GM21360 (cell line): ENCODE data around the gene CCDC88C.

Experiments used
- ATAC-seq: cut with Tn5 transposase; IDR thresholded peaks from one replicate; pipeline ENCODE4 v1.9.1; 2021; ENCODE audit warnings: mild to moderate bottlenecking, moderate library complexity; ENCODE audit not compliant: unreplicated experiment

Gene CCDC88C

DNA sequence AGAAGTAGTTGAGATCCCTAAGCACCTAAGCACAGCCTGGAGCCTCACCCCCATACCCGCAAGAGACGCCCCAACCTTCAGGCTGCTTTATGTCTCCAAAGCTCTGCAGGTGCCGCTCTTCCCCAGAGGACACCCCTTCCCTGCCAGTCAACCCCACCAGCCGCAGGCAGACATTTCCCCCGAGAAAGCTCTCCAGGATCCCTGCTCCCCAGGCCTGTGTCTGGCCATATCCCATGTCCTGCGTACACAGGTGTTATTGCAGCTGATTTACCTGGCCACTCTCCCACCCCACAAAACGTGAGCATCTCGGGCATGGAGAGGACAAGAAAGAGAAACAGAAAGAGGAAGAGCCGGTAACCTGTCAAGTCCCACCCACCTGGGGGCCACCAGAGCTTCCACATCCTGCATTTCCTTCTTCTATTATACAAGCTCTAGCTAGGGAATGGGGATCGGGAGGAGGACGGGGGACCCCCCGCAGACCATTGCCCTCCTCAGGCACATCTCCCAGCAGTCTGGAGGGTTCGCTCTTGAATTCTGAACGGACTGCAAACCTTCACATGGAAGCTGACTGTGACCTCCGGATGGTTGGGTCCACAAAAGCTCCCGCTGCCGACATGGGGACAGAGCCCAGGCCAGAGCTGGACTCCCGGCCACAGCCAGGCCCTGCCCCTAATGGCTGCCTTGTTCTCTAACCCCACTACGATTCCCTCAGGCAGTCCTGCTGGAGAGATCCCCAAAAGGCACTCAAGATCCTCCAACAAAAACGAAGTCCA, 17.6 kb downstream of the CCDC88C start:
- ATAC-seq = no peak

DNA sequence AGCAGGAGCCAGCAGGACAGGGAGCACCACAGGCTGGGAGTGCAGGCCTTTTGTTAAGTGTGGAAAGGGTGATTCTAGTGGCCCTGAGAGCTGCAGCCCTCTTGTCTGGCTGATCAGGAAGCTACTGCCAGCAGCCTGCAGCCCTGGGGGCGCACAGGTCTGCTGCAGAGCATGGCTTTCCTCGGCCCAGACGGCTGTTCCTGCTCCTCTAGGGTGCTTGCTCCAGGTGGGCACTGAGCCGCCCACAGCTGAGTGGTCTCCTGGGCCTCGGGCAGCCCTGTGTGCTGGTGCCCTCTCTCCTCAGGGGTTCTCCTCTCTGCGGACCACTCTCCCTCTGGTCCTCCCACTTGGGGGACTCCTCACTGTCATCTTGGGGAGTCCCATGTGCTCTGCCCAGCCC, 18.9 kb downstream of the CCDC88C start:
- ATAC-seq = no peak

DNA sequence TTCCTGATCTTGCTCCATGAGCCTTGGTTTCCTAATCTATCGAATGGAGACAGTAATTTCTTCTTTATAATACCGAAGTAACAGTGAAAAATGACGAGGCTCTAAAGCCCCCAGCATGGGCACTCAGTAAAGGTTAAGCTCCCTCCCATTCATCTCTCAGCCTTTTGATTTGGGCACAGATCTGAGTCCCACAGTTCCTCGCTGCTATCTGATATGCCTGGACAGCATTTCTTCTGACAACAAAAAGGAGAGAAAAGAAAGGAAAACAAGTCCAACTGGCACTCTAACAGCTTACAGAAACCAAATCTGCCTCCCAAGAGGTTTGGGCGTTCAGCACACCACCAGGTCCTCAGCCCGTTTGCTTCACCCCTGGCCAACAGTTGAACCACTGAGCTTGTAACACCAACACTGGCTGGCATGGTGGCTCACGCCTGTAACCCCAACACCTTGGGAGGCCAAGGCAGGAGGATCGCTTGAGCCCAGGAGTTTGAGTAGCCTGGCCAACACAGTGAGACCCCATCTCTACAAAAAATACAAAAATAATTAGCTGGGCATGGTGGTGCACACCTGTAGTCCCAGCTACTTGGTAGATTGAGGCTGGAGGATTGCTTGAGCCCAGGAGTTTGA, 19.5 kb downstream of the CCDC88C start:
- ATAC-seq = no peak

DNA sequence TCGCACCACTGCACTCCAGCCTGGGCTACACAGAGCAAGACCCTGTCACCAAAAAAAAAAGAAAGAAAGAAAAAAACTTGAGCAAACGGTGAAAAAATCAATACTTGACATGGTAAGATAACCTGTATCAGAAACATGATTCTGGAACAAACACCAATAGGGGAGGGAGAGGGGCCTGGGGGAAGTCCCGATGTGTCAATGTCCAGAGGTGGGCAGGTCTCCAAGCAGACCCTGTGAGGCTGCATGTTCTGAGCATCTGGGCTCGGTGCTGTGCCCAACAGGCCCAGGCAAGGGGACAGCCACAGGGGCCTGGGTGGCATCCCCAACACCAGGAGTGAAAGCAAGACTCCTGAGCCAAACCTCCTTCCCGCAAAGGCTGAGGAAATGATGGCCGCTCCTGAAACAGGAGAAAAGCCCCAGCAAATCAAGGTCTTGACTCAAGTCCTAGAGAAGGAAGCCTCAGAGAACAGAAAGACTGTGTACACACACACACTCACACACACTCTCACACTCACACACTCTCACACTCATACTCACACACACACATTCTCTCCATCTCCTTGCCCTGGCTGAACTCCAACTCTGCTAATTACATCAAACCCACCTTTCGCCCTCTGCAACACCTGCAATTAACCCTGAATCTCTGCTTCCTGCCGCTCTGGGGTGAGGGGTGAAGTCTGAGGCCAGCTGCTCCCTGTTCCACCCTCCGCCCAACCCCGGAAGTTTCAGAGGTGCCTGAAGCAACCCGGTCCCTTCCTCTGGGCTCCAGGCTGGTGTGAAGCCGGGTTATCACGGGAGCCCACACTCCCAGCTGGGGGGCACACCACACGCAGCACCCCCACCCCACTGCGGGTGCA, 20.4 kb downstream of the CCDC88C start:
- ATAC-seq = peak; percentile 56

DNA sequence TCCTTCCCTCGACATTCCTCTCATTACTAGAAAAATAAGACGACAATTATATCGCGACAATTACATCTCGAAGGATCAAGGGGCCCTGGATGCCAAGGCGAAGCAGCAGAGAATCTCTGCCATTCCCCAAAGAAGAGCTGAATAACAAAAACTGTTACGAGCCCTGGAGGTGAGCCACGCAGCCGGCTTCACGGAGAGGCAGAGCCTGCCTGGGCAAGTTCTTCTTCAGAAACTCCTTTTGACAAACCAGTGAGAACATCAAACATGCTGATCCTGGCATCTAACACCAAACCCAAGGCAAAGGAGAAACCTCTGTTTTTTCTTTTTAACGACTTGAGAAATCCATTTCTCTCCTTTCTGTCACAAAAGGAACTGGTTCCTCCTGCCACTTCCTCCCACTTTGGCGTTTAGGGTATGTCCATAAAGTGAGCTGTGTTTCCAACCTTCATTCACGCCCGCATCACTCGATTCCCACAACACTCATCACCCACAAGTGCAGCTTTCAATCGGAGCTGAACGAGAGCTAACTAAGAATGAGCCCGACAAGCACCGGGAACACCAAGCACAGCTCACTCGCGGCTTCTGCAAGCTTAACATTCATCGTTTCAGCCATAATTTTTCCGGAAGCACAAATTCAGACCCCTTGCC, 21.5 kb downstream of the CCDC88C start:
- no peak for ATAC-seq

DNA sequence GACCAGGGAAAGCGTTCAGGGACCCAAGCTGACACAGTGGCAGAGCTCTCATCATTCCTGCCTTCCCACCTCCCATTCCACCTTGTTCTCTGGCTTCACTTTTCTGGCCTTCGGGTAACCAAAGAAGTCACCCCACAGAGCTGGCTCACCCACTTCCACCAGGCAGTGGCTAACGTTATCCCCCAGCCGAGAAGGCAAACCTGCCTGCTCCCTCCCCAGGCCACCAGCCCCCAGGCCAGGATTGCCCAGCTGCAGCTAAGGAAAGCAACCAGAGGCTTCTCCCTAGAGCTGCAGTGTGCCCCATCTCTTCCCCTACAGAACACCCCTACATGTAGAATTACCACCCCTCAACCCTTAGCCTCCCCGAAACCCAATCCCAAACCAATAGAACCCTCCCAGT, 22.2 kb downstream of the CCDC88C start:
- no peak for ATAC-seq

- no peak for ATAC-seq
Observed at GRCh38 chr14:91394105-91395081, 23.2 kb downstream of the CCDC88C start.

DNA sequence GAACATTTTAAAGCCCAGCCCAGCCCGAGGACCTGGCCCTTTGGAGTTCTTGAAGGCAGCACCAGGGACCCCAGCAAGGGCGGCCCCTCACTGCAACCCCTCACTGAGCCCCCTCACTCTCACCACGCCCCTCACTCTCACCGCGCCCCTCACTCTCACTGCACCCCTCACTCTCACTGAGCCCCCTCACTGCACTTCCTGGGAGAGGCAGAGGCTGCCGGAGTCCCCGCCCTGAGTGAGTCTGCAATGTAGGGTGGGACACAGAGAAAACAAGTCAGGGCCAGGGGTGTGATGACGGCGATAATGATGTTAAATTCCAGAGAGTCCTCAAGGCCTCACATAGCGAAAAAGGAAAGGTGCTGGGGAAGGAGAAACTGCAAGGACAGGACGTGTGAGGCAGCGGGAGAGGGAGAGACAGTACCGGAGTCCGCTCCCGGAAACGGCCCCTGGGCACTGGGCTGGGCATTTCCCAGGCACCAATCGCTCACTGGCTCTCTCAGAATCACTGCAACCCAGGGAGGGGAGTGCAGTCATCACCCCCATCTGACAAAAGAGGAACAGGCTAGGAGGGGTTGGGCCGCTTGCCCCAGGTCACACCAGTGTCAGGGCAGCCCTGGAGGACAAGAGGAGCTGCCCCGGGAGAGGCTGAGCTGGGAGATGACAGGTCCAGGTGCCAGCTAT, 24.9 kb downstream of the CCDC88C start:
- ATAC-seq = no peak

DNA sequence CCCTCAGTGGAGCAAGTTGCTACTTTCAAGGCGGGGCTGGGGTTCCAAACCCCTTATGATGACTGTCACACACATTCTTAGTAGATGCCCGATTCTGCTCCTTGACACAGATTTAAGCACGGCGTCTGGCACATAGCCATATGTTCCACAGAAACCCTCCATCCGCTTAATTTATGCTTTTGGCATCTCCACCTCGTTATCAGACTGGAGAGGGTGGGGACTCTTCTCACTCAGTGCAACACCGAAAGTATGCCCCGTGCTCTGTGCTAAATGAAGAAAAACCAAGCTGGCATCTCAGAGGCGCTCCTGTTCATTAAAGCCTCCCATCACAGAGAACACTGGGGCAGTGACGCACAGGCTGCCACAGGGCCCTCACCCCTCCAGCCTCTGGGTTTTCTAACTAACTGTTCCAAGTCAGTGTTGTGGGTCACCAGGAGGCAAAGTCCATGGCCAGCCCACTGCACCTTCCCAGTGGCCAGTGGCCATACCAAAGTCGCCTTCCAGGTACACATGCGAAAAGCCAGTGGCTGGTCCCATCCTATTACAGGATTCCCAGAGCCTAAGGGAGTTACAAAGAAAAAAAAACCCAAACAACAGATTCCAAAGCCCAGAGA, 27.3 kb downstream of the CCDC88C start:
- no peak for ATAC-seq

GRCh38 chr14:91389150-91389549, 28.5 kb downstream of the CCDC88C start:
- no peak for ATAC-seq

GRCh38 chr14:91388551-91388975, 29.1 kb downstream of the CCDC88C start:
- peak; percentile 50 for ATAC-seq

DNA sequence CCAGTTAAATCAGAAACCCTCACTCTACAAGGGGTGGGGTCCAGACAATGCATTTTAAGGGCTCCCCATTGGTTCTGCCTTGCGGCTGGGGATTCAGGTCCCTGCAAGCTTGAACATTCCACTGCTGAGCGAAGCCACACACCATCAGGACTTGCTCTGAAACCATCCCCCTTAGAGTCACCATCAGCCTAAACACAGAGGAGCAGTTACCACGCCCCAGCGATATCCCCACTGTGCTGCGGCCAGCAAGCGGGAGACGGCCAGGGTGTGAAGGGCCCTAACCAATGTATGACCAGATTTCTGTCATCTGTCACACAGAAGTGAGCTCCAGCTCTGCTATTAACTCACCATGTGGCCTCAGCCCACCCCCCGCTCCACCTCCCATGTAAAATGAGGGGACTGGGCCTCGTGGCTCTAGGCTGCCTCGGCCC, 29.7 kb downstream of the CCDC88C start:
- no peak for ATAC-seq

DNA sequence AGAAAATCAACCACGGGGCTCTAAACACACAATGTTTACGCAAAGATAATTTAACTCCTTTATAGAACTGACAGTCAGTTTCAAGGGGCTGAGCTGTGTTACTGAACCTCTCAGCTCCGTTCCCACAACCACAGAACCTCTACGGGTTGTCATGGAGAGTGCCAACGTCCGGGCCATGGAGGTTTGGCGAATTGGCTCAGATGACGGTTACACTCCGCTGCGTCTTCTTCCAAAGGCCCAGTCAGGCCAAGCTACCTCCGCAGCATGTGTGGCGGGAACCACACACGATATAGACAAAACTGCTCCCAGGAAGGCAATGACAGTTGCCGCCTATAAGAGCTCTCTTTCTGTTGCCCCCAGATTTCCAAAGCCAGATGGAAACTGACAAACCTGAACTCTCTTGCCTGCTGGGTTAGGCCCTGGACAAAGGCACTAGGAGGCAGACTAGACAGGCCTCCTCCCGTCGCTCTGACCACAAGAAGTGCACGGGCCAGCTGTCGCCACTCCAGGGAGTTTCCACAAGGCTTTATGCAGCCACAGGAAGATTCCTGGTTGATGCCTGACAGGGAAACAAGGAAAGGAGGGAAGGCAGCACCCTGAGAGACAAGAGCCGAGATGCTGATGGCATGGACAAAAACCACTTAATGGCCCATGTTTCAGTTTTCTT, 30.3 kb downstream of the CCDC88C start:
- no peak for ATAC-seq

GRCh38 chr14:91385697-91386096, 31.9 kb downstream of the CCDC88C start:
- ATAC-seq = no peak

DNA sequence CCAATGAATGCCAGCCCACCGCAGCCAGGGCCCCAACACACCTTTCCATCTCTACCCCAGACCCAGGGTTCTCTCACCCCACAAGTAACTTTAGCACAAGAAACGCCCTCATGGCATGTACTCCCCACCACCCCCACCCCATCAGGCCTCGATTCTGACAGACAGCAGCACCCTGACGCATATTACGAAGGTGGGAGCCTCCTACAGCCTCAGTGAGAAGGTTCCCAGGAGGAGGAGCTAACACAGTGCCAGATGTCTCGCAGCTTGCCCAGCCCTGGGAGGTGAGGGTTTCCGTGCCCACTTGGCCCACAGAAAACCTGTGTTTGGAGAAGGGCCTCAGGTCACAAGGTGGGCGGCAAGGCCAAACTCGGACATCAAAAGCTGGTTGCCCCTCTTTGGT, 32.4 kb downstream of the CCDC88C start:
- ATAC-seq = no peak

DNA sequence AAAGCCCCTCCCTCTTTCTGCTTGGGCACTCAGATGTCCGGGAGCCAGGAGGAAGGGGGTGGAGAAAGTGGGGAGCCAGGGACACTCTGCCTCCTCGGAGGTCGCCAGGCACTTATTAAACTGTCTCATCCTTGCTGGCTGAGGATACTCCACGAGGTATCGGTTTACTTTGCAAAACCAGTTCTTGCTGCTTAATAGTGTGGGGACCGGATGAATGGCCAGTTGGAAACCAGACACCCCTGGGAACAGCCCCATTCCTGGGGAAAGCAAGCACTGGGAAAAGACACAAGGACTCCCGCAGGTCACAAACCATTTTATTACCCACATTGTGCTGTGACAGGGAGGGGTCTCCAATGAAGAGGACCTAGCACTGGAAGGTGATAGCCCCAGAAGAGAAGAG, 34.2 kb downstream of the CCDC88C start:
- no peak for ATAC-seq

DNA sequence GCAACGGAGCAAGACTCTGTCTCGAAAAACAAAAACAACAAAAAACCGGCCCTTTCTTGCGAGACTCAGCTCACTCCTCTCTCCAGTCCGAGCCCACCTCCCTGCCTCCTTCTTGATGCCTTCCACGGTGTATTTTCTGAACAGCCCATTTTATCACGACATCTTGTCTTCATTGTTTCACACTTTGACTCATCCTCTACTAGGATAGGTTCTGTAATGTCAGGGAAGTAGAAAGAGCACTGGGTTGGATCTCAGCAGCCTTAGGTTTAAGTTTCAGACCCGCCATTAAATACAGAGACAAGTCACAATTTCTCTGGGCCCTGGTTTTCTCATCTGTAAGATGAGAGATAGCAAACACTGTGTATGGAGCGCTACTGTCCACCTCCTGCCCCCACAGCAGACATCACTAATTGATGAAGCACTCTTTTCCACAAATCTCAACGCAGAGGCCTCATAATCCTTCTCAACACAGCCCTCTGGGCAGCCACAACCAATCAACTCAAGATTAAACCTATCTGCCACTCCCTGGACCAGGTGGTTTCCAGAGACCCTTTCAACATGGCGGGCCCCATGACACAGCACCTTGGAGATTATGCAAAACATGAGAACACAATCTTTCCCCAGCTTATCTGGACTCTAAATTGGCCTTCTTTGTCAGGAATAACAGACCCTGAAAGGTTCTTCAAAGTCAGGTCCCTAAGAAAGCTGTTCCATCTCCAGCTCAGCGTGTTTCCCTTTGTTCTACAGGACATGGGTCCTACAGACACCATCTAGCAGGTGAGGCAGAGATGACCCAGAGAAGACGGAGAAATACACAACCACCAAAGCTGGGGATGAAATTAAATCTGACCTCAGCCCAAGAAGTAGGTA, 35.6 kb downstream of the CCDC88C start:
- no peak for ATAC-seq
